HG02571 (cell line): Measurements from ENCODE around the gene CXorf49.
"Not testable (repeated sequence)": the region's sequence is repeated elsewhere in the genome, so short reads cannot be mapped to it uniquely, and the experiment has no call there.

ENCODE experiments used
- ATAC-seq: cut with Tn5 transposase; IDR thresholded peaks from one replicate; pipeline ENCODE4 v1.9.1; 2021; ENCODE audit warnings: mild to moderate bottlenecking, moderate library complexity; ENCODE audit not compliant: unreplicated experiment

CXorf49 gene

GRCh38 chrX:71718185-71718584, at the start of gene CXorf49:
TSS of gene CXorf49 (minus strand) at chrX:71718285. CDS start at chrX:71718151, 134 bp downstream.
- ATAC-seq: not testable (repeated sequence)

GRCh38 chrX:71767134-71767533, 49.0 kb upstream of the CXorf49 start:
- ATAC-seq: not testable (repeated sequence)

GRCh38 chrX:71765613-71766012, 47.5 kb upstream of the CXorf49 start:
- ATAC-seq: not testable (repeated sequence)

GRCh38 chrX:71764832-71765231, 46.7 kb upstream of the CXorf49 start:
- ATAC-seq: not testable (repeated sequence)

- ATAC-seq: not testable (repeated sequence)
Observed at GRCh38 chrX:71763049-71763448, 45.0 kb upstream of the CXorf49 start, which contains the start of gene CXorf49B. TSS of gene CXorf49B (plus strand) at chrX:71763349. CDS start at chrX:71763424, 75 bp downstream.

GRCh38 chrX:71760688-71761281, 42.7 kb upstream of the CXorf49 start:
- not testable (repeated sequence) for ATAC-seq

GRCh38 chrX:71720289-71720886, 2.3 kb upstream of the CXorf49 start:
- ATAC-seq: not testable (repeated sequence)

- ATAC-seq: not testable (repeated sequence)
Observed at GRCh38 chrX:71719195-71719594, 1.1 kb upstream of the CXorf49 start.

GRCh38 chrX:71716323-71716722, 1.8 kb downstream of the CXorf49 start:
- not testable (repeated sequence) for ATAC-seq

- ATAC-seq: not testable (repeated sequence)
Observed at GRCh38 chrX:71715551-71715950, 2.5 kb downstream of the CXorf49 start.

- ATAC-seq: not testable (repeated sequence)
Observed at GRCh38 chrX:71714064-71714463, 4.0 kb downstream of the CXorf49 start.

GRCh38 chrX:71702853-71703252, 15.2 kb downstream of the CXorf49 start:
- not testable (repeated sequence) for ATAC-seq

- not testable (repeated sequence) for ATAC-seq
Observed at GRCh38 chrX:71699023-71699344, 19.1 kb downstream of the CXorf49 start.

- not testable (repeated sequence) for ATAC-seq
Observed at GRCh38 chrX:71698299-71699022, 19.6 kb downstream of the CXorf49 start.

GRCh38 chrX:71697466-71698298, 20.4 kb downstream of the CXorf49 start:
- ATAC-seq: peak; percentile 61

GRCh38 chrX:71696641-71697465, 21.2 kb downstream of the CXorf49 start:
- ATAC-seq: peak; percentile 42

GRCh38 chrX:71679575-71680207, 38.4 kb downstream of the CXorf49 start:
- ATAC-seq: no peak

GRCh38 chrX:71677195-71677594, 40.9 kb downstream of the CXorf49 start:
- not testable (repeated sequence) for ATAC-seq

GRCh38 chrX:71676068-71676795, 41.9 kb downstream of the CXorf49 start:
- not testable (repeated sequence) for ATAC-seq
